Activated CD4-positive, alpha-beta memory T cell treated with anti-CD3 and anti-CD28 coated beads, Interleukin-2, amount 10 ng/mL, durations not matched to agents 7 days and 5 days (primary cell): ENCODE data around the gene RBM19. TPM values are rescaled to one million over a fixed set of nuclear protein-coding genes. Genes with fewer than 3 reads are reported as not detected.

ENCODE experiments used
- CTCF ChIA-PET: fragments of 350-600 bp; sonication (Branson Sonifier 250); formaldehyde crosslinking; loops from one replicate; lab custom pipeline; 2021; ENCODE audit warnings: antibody characterized with exemption, inconsistent platforms; lab: Charles Lee
- POLR2A ChIA-PET: fragments of 350-600 bp; sonication (Branson Sonifier 250); formaldehyde crosslinking; loops from one replicate; lab custom pipeline; 2021; ENCODE audit warnings: antibody characterized with exemption; lab: Charles Lee
- DNase-seq: peaks from one replicate; pipeline ENCODE4 v3.0.0-alpha.2; 2020
- H3K27ac Mint-ChIP-seq: one replicate; pipeline ENCODE4 v1.8.0; 2021; ENCODE audit warnings: mild to moderate bottlenecking, mixed read lengths
- H3K27me3 Mint-ChIP-seq: one replicate; pipeline ENCODE4 v1.8.0; 2021; ENCODE audit warnings: mixed read lengths
- H3K36me3 Mint-ChIP-seq: one replicate; pipeline ENCODE4 v1.8.0; 2021; ENCODE audit warnings: low read depth, mixed read lengths
- H3K4me1 Mint-ChIP-seq: one replicate; pipeline ENCODE4 v1.8.0; 2021; ENCODE audit warnings: mixed read lengths
- H3K4me3 Mint-ChIP-seq: one replicate; pipeline ENCODE4 v1.8.0; 2021; ENCODE audit warnings: mild to moderate bottlenecking, mixed read lengths
- H3K9me3 Mint-ChIP-seq: one replicate; pipeline ENCODE4 v1.8.0; 2021; ENCODE audit warnings: mixed read lengths
- total RNA-seq, 2 experiments: library from RNA; stranded (reverse); gene quantifications; one replicate each; pipeline ENCODE4 v1.2.3, GENCODE V29; 2021

RBM19 gene
- total RNA-seq, 2 experiments from 2014 or later: 31.5 to 32.4 TPM

- H3K27ac Mint-ChIP-seq: no peak overlapping the region
- no peak for DNase-seq
- ChIA-PET CTCF (no interaction called here), POLR2A (no interaction called here)
- no peak overlapping the region for H3K4me3 Mint-ChIP-seq
- H3K27me3 Mint-ChIP-seq: no peaks in the 10 kb centered on the region
- H3K4me1 Mint-ChIP-seq: no peaks in the 10 kb centered on the region
- no peaks in the 10 kb centered on the region for H3K9me3 Mint-ChIP-seq
- H3K36me3 Mint-ChIP-seq: peaks cover 5% of the 10 kb centered on the region
These were observed 81.7 kb downstream of the RBM19 start for GRCh38 chr12:113884392-113884791.

- peaks cover 5% of the 10 kb centered on the region for H3K36me3 Mint-ChIP-seq
- no peaks in the 10 kb centered on the region for H3K4me1 Mint-ChIP-seq
- H3K9me3 Mint-ChIP-seq: no peaks in the 10 kb centered on the region
- no peak for DNase-seq
- ChIA-PET CTCF (no interaction called here), POLR2A (no interaction called here)
- H3K27me3 Mint-ChIP-seq: no peaks in the 10 kb centered on the region
- no peak overlapping the region for H3K4me3 Mint-ChIP-seq
- no peak overlapping the region for H3K27ac Mint-ChIP-seq
These were observed 83.4 kb downstream of the RBM19 start for GRCh38 chr12:113882690-113883089.

- Mint-ChIP-seq H3K4me3 (no peak overlapping the region), H3K27ac (no peak overlapping the region), H3K4me1 (no peaks in the 10 kb centered on the region), H3K36me3 (peaks cover 5% of the 10 kb centered on the region), H3K9me3 (no peaks in the 10 kb centered on the region), H3K27me3 (no peaks in the 10 kb centered on the region)
- CTCF ChIA-PET: no interaction called here
- DNase-seq: no peak
- POLR2A ChIA-PET: no interaction called here
These were observed 84.8 kb downstream of the RBM19 start for GRCh38 chr12:113880988-113881962.

- H3K9me3 Mint-ChIP-seq: no peaks in the 10 kb centered on the region
- POLR2A ChIA-PET: no interaction called here
These were observed 85.8 kb downstream of the RBM19 start for GRCh38 chr12:113880326-113880725.

GRCh38 chr12:113879658-113880057, 86.5 kb downstream of the RBM19 start:
- no peak overlapping the region for H3K27ac Mint-ChIP-seq
- CTCF ChIA-PET: no interaction called here
- H3K27me3 Mint-ChIP-seq: no peaks in the 10 kb centered on the region
- H3K9me3 Mint-ChIP-seq: no peaks in the 10 kb centered on the region
- H3K4me3 Mint-ChIP-seq: no peak overlapping the region
- H3K36me3 Mint-ChIP-seq: no peaks in the 10 kb centered on the region
- no peak for DNase-seq
- POLR2A ChIA-PET: no interaction called here
- no peaks in the 10 kb centered on the region for H3K4me1 Mint-ChIP-seq

More at GRCh38 chr12:113880326-113880725, 85.8 kb downstream of the RBM19 start:
- Mint-ChIP-seq H3K36me3 (peaks cover 5% of the 10 kb centered on the region), H3K4me3 (no peak overlapping the region), H3K27ac (no peak overlapping the region), H3K27me3 (no peaks in the 10 kb centered on the region), H3K4me1 (no peaks in the 10 kb centered on the region)
- no peak for DNase-seq
- CTCF ChIA-PET: no interaction called here

- H3K36me3 Mint-ChIP-seq: no peaks in the 10 kb centered on the region
- H3K27me3 Mint-ChIP-seq: no peaks in the 10 kb centered on the region
- no peak overlapping the region for H3K4me3 Mint-ChIP-seq
- CTCF ChIA-PET: no interaction called here
- H3K4me1 Mint-ChIP-seq: no peaks in the 10 kb centered on the region
- H3K9me3 Mint-ChIP-seq: no peaks in the 10 kb centered on the region
- POLR2A ChIA-PET: no interaction called here
- no peak for DNase-seq
- H3K27ac Mint-ChIP-seq: no peak overlapping the region
These were observed 88.5 kb downstream of the RBM19 start for GRCh38 chr12:113877607-113878006.

GRCh38 chr12:113876160-113876559, 90.0 kb downstream of the RBM19 start:
- Mint-ChIP-seq H3K4me1 (no peaks in the 10 kb centered on the region), H3K4me3 (no peak overlapping the region), H3K27me3 (no peaks in the 10 kb centered on the region), H3K9me3 (no peaks in the 10 kb centered on the region), H3K36me3 (no peaks in the 10 kb centered on the region), H3K27ac (no peak overlapping the region)
- POLR2A ChIA-PET: no interaction called here
- no peak for DNase-seq
- CTCF ChIA-PET: no interaction called here

- ChIA-PET POLR2A (no interaction called here), CTCF (no interaction called here)
- Mint-ChIP-seq H3K4me3 (no peak overlapping the region), H3K9me3 (no peaks in the 10 kb centered on the region), H3K36me3 (no peaks in the 10 kb centered on the region), H3K4me1 (no peaks in the 10 kb centered on the region), H3K27me3 (no peaks in the 10 kb centered on the region), H3K27ac (no peak overlapping the region)
- no peak for DNase-seq
These were observed 90.4 kb downstream of the RBM19 start for GRCh38 chr12:113875691-113876090.

GRCh38 chr12:113874999-113875561, 91.0 kb downstream of the RBM19 start:
- no peaks in the 10 kb centered on the region for H3K4me1 Mint-ChIP-seq
- H3K4me3 Mint-ChIP-seq: no peak overlapping the region
- no peaks in the 10 kb centered on the region for H3K27me3 Mint-ChIP-seq
- H3K36me3 Mint-ChIP-seq: no peaks in the 10 kb centered on the region
- no peak overlapping the region for H3K27ac Mint-ChIP-seq
- no peak for DNase-seq
- no peaks in the 10 kb centered on the region for H3K9me3 Mint-ChIP-seq
- ChIA-PET POLR2A (no interaction called here), CTCF (no interaction called here)

GRCh38 chr12:113874326-113874725, 91.8 kb downstream of the RBM19 start:
- DNase-seq: no peak
- ChIA-PET CTCF (no interaction called here), POLR2A (no interaction called here)
- Mint-ChIP-seq H3K36me3 (no peaks in the 10 kb centered on the region), H3K4me1 (no peaks in the 10 kb centered on the region), H3K4me3 (no peak overlapping the region), H3K9me3 (no peaks in the 10 kb centered on the region), H3K27me3 (no peaks in the 10 kb centered on the region), H3K27ac (no peak overlapping the region)

GRCh38 chr12:113873740-113874139, 92.4 kb downstream of the RBM19 start:
- H3K36me3 Mint-ChIP-seq: no peaks in the 10 kb centered on the region
- H3K4me3 Mint-ChIP-seq: no peak overlapping the region
- no peak for DNase-seq
- POLR2A ChIA-PET: no interaction called here
- H3K27me3 Mint-ChIP-seq: no peaks in the 10 kb centered on the region
- no peak overlapping the region for H3K27ac Mint-ChIP-seq
- H3K4me1 Mint-ChIP-seq: no peaks in the 10 kb centered on the region
- CTCF ChIA-PET: no interaction called here
- no peaks in the 10 kb centered on the region for H3K9me3 Mint-ChIP-seq

GRCh38 chr12:113870890-113871289, 95.2 kb downstream of the RBM19 start:
- no peak overlapping the region for H3K4me3 Mint-ChIP-seq
- POLR2A ChIA-PET: no interaction called here

GRCh38 chr12:113870035-113870434, 96.1 kb downstream of the RBM19 start:
- Mint-ChIP-seq H3K27ac (no peak overlapping the region), H3K27me3 (no peaks in the 10 kb centered on the region), H3K4me1 (no peaks in the 10 kb centered on the region), H3K36me3 (no peaks in the 10 kb centered on the region), H3K4me3 (no peak overlapping the region), H3K9me3 (no peaks in the 10 kb centered on the region)
- ChIA-PET CTCF (no interaction called here), POLR2A (no interaction called here)
- no peak for DNase-seq

More at GRCh38 chr12:113870890-113871289, 95.2 kb downstream of the RBM19 start:
- CTCF ChIA-PET: no interaction called here
- Mint-ChIP-seq H3K27me3 (no peaks in the 10 kb centered on the region), H3K9me3 (no peaks in the 10 kb centered on the region), H3K27ac (no peak overlapping the region), H3K4me1 (no peaks in the 10 kb centered on the region), H3K36me3 (no peaks in the 10 kb centered on the region)
- no peak for DNase-seq
